Activated CD4-positive, alpha-beta T cell treated with anti-CD3 and anti-CD28 coated beads, Interleukin-2, amount 50 U/mL, for 16 hours (primary cell): ENCODE data around the gene ADAMTSL5.
"Not testable (repeated sequence)": the region's sequence is repeated elsewhere in the genome, so short reads cannot be mapped to it uniquely, and the experiment has no call there.

Experiments
- DNase-seq: peaks from one replicate; pipeline ENCODE4 v3.0.0-alpha.2; 2020

ADAMTSL5 gene, protein sequence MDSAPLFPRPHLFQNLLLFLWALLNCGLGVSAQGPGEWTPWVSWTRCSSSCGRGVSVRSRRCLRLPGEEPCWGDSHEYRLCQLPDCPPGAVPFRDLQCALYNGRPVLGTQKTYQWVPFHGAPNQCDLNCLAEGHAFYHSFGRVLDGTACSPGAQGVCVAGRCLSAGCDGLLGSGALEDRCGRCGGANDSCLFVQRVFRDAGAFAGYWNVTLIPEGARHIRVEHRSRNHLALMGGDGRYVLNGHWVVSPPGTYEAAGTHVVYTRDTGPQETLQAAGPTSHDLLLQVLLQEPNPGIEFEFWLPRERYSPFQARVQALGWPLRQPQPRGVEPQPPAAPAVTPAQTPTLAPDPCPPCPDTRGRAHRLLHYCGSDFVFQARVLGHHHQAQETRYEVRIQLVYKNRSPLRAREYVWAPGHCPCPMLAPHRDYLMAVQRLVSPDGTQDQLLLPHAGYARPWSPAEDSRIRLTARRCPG

DNA sequence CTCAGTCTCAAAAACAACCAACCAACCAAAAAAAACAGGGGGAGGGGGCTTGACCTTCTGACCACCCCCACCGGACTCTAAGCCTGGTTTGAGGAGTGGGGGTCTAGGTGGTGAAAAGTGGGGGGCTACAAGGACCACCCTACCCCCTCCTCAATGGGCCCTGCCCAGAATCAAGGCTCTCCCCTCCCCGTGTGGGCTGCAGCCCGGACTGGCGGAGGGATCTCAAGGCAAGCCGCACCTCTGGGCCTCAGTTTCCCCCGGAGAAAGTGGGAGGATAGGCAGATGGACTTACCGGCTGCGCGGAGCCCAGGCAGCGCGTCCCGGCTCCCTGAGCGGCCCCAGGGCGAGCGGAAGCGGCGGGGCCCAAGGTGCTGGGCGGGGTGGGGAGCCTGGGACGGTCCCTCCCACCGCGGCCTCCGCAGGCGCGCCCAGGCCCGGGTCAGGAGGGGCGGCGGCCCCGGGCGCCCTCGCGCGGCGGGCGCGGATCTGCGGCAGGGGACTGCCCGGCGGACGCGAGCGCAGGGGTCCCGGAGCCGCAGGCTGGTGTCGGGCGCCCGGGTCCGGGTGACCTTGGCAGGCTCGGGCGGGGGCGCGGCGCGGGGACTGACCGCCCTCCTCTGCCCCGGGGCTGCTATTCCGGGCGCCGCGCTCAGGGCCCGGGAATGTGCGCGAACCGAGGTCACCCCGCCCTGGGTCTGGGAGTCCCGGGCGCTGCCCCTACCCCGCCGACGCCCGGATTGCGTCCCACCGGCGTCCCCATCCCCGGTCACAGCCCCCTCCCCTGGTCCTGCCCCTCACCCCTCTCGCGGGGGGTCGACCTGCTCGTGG lies at the start of gene ADAMTSL5:
ADAMTSL5 (minus strand) TSS at position 349 of the 828 bp plus-strand sequence. CDS start 2,076 bp downstream, outside the sequence.
- DNase-seq, result peak; percentile 73

DNA sequence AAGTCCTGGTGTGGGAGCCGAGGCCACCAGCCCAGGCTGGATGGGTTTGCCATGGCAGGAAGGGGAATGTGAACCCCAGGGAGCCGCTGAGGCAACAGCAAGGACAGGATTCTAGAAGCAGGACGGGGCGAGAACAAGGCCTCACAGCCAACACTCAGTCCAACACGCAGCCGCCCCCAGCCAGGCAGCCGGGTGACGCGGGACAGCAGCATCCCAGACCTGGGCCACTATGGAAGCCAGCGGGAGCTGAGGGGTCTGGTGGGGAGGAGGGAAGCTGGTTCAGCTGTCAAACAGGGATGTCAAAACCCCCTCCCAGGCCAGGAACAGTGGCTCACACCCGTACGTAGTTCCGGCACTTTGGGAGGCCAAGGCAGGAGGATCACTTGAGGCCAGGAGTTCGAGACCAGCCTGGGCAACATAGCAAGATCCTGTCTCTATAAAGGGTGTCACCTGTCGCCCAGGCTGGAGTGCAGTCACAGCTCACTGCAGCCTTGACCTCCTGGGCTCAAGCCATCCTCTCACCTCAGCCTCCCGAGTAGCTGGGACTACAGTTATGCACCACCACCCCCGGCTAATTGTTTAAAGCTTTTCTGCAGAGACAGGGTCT lies 48.5 kb upstream of the ADAMTSL5 start:
- no peak for DNase-seq

DNA sequence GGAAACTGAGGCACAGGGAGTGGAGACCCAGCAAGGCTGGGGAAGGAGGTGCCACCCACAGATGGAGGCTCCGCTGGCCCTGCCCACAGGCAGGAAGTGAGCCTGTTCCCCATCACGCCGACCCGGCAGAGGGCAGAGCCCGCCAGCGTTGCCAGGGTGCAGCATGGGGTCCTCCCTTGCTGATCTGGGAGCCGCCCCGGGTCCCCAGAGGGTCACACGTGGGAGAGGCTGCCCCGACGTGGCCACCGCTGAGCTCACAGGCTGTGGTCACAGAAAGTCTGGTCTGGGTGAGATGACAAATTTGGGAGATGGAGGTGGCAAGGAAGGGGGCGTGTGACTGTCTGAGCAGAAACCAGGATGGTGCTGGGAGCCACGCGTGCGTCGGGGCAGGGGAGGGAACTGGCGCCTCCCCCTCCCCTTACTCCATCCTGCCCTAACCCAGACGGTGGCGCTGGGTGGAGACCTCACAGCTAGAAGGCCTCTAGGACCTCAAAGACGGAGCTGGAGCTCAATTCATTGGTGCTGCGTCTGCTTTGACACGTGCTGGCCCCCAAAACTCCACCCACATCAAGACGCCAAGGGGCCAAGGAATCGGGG lies 47.6 kb upstream of the ADAMTSL5 start:
- DNase-seq, result no peak

DNA sequence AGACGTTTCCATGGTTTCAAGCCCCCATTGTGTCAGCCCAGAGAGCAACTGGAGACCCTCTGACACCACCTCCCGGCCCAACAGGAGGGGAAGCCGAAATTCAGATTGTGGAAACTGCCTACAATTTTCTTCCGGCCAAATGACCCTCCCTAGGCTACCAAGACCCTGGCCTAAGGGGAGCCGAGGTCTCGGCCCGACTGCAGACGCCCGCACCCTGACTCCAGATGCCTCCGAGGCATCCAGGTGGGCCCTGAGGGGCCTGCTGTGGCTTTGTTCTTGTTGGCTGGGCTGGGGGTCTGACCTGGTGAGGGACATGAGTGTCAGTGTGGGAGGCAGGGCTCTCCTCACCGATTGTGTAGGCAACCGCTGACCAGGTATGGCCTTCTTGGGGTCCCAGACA lies 45.7 kb upstream of the ADAMTSL5 start:
- DNase-seq, result no peak

DNA sequence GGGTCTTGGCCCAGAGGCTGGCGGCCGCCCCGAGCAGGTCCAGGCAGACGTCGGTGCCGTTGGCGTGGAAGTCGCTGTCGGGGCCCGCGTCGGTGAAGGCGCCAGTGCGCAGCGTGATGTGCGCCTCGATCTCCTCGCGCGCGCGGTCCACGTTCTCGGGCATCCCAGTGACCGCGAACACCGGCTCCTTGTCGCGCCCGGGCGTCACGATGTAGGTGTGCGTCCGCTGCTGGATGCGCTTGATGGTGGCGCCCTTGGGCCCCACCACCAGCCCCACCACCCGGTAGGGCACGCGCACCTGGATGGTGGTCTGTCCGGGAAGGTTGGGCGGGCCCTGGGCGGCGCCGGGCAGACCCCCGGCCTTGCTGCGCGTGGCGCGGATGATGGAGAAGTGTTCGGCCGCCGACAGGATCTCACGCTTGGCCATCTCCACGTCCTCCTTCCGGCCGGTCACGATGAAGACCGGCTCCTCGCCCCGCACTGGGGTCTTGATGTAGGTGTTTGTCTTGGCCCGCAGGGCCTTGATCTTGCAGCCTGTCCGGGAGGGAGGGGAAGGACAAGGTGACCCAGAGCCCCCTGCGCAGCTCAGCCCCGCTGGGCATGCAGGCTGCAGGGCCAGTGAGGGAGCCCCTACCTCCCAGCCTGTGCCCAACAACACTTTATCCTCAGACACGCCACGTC lies 43.7 kb upstream of the ADAMTSL5 start:
- DNase-seq, result no peak

DNA sequence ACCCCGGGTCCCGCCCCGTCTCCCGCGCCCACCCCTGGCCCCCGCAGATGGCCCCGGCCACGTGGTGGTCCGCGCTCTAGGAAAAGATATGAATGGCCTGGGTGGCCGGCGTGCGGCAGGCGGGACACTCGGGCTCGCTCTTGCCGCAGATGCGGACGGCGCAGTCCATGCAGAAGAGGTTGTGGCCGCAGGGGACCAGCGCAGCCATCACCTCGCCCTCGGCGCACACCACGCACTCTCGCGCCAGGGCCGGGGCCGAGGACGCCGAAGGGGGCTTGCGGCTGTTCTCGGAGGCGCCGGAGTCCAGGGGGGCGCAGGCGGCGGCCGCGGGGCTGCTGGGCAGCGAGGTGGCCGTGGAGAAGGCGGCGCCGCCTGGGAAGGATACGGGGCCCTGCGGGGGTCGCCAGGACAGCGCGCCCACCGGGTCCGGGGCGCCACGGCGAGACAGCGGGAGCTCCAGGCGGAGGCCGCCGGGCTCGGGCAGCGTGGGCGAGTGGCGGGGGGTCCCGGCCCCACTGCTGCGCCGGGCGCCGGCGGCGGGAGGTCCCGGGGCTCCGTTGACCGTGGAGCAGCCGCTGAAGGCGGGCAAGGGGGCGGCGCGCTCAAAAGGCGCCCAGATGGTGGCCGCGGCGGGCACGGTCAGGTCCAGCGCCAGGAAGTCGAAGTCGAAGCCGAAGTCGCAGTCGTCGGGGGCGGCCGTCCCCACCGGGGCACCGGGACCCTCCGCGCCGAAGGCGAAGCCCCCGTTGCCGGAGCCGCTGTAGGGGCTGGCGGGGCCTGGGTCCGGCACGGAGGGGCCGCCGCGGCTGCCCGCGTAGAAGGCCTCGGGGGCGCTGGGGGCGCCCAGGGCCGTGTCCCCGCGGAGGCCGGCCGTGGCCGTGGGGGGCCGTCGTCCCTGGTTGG lies 42.9 kb upstream of the ADAMTSL5 start:
- no peak for DNase-seq

DNA sequence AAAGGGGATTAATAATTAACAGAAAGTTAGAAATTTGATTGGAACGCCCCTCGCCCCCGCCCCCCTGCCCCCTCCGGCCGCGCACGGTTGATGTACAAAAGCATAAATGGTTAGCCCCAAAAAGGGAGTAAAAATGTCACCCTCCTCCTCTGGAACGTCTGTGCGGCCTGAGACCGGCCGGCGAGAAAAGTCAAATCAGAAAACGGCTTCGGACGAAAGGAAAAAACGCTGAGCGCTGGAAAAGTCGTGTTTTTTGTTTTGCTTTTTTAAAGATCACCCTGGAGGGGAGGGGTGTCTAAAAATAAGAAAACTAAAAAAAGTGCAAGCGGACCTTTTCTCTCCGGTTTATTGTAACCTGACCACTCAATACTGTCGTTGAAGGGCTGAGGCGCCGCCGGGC lies 42.1 kb upstream of the ADAMTSL5 start:
- no peak for DNase-seq

DNA sequence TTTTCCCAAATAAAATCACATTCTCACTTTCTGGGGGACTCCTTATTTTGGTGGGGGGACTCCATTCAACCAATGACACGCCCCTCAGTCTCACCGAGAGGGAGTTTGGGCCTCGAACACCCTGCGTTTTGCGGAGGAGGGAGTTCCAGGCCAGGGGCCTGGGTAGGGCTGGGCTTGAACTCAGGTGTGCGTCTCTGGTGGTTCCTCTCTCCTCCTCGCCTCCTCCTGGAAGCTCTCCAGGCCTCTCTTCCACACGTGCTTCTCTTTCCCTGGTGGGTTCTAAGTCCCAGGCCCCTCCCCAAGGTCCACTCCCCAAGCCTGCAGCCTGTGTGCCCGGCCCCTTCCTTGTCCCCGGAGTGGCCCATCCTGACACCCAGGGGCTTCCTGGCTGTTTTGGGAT lies 40.6 kb upstream of the ADAMTSL5 start:
- DNase-seq, result no peak

DNA sequence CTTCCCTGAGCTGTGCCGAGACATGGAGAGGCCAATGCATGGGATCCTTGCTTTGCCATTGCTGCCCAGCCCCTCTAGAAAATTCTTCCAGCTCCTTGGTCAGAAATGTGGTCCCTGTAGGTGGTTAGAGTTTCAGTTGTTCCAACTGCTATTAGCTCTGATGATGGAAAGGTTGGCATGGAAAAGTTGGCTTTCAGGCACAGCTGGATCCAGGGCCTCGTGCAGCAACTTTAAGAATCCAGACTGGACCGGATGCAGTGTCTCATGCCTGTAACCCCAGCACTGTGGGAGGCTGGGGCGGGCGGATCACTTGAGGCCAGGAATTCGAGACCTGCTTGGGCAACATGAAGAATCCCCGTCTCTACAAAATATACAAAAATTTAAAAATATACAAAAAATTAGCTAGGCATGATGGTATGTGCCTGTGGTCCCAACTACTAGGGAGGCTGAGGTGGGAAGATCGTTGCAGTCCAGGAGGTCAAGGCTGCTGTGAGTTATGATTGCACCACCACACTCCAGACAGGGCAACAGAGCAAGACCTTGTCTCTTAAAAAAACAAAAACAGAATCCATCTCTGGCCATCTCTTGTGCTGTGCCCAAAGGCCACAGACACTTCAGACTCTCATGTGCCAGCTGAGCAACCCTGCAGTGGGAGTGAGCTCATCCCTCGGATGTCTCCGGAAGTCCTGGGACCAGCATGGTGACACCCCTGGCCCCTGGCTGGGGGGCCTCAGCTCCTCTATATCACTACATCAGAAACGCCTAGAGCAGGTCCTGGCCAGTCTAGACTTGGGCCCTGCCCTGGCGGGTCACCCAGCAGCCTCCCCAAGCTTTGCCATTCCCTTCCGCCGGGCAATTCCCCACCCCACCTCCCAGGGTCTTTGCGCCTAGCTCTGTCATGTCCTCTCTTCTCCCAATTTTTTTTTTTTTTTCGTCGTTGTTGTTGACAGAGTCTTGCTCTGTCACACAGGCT lies 38.5 kb upstream of the ADAMTSL5 start:
- DNase-seq, result no peak

DNA sequence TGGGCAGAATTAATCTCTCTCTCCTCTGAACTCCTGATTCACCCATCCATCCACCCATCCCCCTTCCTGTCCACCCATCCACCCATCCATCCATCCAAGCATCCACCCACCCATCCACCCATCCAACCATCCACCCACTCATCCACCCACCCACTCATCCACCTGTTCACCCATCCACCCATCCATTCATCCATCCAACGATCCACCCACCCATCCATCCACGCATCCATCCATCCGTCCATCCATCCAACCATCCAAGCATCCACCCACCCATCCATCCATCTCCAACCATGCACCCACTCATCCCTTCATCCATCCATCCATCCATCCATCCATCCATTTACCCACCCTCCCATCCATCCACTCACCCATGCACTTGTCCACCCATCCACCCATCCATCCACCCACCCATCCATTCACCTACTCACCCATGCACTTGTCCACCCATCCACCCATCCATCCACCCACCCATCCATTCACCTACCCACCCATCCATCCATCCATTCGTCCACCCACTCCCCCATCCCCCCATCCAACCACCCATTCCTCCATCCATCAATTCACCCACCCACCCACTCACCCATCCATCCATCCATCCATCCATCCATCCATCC lies 36.6 kb upstream of the ADAMTSL5 start:
- no peak for DNase-seq

DNA sequence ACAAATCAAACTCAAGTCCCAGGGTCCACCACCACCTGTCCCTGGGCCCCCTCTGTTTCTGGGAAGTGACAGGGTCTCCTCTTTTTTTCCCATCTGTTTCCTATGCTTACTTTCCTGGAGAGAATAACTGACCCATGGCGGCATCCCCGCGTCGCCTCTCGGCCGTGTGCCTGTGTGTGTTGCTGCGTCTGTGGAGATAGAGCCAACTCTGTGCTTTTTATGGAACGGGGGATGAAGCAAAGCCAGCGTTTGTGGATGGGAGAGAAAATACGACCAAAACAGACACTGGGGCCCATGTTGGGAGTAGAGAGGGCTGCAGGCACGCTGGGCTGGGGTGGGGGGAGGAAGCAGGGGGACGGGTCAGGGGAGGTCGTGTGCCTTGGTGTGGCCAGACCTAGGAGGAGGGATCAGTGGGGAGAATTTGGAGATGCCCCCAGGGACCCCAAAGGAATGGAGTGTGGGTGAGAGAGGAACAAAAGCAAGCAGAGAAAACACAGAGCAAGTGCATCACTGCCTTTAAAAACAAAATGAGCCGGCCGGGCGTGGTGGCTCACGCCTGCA lies 27.6 kb upstream of the ADAMTSL5 start:
- DNase-seq, result no peak

DNA sequence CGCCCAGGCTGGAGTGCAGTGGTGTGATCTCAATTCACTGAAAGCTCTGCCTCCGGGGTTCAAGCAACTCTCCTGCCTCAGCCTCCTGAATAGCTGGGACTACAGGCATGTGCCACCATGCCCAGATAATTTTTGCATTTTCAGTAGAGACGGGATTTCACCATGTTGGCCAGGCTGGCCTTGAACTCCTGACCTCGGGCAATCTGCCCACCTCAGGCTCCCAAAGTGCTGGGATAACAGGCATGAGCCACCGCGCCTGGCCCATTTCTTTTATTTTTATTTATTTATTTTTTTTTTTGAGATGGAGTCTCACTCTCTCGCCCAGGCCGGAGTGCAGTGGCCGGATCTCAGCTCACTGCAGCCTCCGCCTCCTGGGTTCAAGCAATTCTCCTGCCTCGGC lies 26.9 kb upstream of the ADAMTSL5 start:
- not testable (repeated sequence) for DNase-seq

DNA sequence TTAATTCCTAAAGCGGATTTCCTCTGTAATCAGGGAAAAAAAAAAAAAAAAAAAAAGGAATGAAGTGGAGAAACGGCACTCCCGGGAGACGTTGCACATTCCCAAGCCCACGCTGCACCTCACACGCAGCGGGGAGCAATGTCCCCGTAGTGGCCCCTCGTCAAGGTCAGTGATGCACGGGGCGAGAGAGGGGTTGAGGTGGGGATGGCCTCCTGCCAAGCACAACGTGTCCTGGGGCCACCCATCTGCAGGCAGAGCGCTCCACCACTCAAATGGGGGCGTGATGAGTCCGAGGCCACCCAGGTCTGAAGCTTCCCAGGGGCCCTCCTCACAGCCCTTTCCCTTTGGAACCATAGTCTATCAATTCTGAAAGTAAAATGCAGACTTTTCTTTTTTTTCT lies 26.2 kb upstream of the ADAMTSL5 start:
- no peak for DNase-seq

DNA sequence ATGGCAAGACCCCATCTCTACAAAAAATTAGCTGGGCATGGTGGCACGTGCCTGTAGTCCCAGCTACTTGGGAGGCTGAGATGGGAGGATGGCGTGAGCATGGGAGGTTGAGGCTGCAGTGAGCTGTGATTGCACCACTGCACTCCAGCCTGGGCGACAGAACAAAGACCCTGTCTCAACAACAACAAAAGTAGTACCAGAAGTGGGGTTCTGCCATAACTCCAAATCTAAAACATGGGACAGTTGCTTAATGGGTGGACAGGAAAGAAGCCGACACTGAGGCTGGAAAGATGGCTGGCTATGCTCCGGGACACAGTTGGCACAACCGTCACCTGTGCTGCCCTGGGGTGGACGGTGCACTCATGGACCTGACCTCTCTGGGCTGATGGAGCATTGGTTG lies 22.9 kb upstream of the ADAMTSL5 start:
- DNase-seq, result not testable (repeated sequence)

DNA sequence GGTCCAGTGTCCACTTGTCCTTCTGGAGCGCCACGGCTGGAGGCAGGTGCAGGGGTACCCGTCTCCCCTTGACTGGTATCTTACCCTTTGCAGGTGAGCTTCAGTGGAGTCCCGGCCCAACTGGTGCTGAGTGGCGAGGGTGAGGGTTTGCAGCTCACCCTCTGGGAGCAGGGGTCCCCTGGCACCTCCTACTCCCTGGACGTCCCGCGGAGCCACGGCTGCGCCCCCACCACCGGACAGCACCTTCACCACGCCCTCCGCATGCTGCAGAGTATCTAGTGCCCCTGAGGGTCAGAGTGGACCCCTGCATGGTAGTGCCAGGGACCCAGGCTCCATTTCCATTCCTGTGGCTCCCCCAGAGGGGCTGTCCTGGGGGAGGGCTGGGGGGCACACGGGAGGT lies 22.2 kb upstream of the ADAMTSL5 start:
- no peak for DNase-seq

DNA sequence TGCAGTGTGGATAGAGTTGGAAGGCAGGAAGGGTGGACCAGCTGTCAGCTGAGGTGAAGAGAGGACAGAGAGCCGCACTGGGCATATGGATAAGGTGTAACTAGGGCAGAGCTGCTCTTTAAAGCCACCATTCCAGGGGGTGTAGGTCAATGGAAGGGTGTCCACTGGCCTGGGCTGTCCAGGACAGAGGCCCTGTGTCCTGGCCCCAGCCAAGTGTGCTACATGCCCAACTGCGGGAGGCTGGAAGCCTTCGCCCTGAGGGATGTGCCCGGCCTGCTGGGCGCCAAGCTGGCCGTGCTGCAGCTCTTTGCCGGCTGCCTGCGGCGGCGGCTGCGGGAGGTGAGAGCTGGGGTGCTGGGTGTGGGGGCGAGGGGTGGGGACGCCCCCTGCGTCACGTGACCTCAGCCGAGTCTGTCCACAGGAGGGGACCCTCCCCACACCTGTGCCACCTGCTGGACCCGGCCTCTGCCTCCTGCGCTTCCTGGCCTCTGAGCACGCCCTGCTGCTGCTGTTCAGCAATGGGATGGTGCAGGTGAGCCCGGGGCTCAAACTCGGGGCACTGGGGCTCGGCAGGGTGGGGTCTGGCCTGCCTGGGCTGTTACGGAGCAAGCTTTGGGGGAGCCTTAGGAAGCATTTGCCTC lies 20.8 kb upstream of the ADAMTSL5 start:
- no peak for DNase-seq

DNA sequence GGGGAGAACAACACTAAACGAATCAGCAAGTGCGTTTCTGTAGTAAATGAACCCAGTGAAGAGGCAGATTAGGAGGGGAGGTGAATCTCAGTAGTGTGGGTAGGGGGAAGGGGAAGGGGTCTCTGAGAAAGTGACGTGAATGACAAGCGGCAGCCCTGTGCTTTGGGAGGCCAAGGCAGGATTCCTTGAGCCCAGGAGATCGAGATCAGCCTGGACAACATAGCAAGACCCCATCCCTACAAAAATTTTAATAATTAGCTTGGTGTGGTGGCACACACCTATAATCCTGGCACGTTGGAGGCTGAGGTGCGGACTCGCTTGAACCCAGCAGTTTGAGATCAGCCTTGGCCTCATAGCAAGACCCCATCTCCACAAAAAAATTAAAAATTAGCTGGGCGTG lies 19.2 kb upstream of the ADAMTSL5 start:
- DNase-seq, result no peak

DNA sequence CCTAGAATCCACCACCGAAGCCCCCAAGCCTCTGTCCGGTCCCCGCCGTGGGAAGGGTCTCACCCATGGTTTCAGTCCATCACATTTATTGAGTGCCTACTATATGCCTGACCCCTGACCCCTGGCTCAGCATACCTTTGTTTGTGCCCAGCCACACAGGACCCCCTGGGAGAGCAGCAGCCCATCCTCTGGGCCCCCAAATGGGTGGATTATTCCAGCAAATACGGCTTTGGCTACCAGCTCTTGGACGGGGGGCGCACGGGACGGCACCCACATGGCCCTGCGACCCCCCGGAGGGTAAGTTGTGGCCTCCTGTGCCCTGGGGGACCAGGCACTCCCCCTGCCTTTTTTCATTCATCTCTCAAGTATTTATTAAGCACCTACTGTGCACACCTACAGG lies 18.8 kb upstream of the ADAMTSL5 start:
- no peak for DNase-seq

DNA sequence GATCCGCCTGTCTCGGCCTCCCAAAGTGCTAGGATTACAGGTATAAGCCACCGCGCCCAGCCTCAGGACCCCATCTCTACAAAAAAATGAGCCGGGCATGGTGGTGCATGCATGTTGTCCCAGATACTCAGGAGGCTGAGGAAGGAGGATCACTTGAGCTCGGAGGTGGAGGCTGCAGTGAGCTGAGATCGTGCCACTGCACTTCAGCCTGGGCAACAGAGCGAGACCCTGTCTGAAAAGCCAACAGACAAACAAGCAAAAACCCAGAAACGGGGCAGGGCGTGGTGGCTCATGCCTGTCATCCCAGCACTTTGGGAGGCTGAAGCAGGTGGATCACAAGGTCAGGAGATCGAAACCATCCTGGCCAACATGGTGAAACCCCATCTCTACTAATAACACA lies 18.0 kb upstream of the ADAMTSL5 start:
- not testable (repeated sequence) for DNase-seq
